Measurements from ENCODE around the gene BSND. TPM values are rescaled to one million over a fixed set of nuclear protein-coding genes. Genes with fewer than 3 reads are reported as not detected.

The BSND gene
- total RNA-seq, 1 donor from 2014 or later = not detected

DNA sequence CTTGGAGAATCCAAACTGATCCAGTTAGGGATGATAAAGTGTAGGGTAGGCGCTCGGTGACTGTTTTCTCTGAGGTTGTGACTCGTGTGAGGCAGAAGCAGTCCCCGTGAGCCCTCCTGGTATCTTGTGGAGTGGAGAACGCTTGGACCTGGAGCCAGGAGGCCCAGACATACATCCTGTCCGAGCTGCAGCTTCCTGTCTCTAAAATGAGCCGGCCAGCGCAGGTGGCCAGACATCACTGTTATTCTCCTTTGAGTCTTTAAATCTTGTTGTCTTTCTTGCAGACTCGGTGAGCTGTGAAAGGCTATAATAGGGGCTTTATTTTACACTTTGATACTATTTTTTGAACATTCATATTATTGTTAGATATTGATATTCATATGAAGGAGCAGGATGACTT lies 52.9 kb downstream of the BSND start:
- no peak for DNase-seq (ENCODE audit: low spot score)
- H3K4me3 Mint-ChIP-seq (ENCODE audit: low read depth) = no peak overlapping the region
- H3K9me3 Mint-ChIP-seq = no peaks in the 10 kb centered on the region
- no peak overlapping the region for H3K27ac Mint-ChIP-seq
- no peaks in the 10 kb centered on the region for H3K36me3 Mint-ChIP-seq (ENCODE audit: low read depth)
- peaks cover 1% of the 10 kb centered on the region for H3K27me3 Mint-ChIP-seq (ENCODE audit: low read depth)
- intact Hi-C loops (cut with micrococcal nuclease) = no loop called here
- H3K4me1 Mint-ChIP-seq (ENCODE audit: low read depth) = no peaks in the 10 kb centered on the region

- H3K9me3 Mint-ChIP-seq = no peaks in the 10 kb centered on the region
- H3K27ac Mint-ChIP-seq = no peak overlapping the region
- no peak overlapping the region for H3K4me3 Mint-ChIP-seq (ENCODE audit: low read depth)
- DNase-seq (ENCODE audit: low spot score) = no peak
- no peaks in the 10 kb centered on the region for H3K4me1 Mint-ChIP-seq (ENCODE audit: low read depth)
- no peaks in the 10 kb centered on the region for H3K27me3 Mint-ChIP-seq (ENCODE audit: low read depth)
- no peaks in the 10 kb centered on the region for H3K36me3 Mint-ChIP-seq (ENCODE audit: low read depth)
- intact Hi-C loops (cut with micrococcal nuclease) = no loop called here
Observed at GRCh38 chr1:55052221-55053142, 53.7 kb downstream of the BSND start.

DNA sequence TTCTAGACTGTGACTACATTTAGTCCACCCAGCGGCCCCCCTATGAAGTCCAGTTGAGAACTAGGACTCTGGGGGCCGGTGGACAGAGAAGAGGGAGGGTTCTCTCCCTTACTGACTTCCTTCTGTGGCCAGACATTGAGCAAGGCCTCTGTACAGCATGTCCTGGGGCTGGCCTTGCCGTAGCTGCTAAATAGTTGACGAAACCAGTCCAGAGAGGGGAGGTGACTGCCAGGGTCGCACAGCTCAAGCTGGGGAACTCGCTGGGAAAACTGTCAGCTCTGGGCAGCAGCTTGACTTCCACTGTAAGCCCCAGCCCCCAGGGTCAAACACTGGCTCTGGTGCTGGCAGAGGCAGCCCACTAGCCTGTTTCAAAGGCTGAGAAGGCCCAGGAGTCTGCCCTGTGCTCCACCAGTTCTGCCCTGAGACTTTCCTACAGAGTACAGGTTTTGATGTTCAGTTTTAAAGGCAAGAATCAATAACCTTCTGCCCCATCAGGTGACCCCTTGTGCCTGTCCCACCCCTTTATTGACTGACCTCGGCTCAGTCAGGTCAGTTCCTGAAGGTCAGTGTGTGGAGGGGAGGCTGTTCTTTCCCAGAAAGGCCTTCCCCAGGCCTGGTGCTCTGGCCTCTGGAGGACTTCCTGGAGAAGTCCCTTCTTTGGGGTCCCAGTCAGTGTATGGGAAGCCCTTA lies 54.7 kb downstream of the BSND start:
- intact Hi-C loops (cut with micrococcal nuclease) = no loop called here
- Mint-ChIP-seq H3K4me3 (ENCODE audit: low read depth) (no peak overlapping the region), H3K9me3 (no peaks in the 10 kb centered on the region), H3K36me3 (ENCODE audit: low read depth) (no peaks in the 10 kb centered on the region), H3K27me3 (ENCODE audit: low read depth) (no peaks in the 10 kb centered on the region), H3K4me1 (ENCODE audit: low read depth) (no peaks in the 10 kb centered on the region), H3K27ac (no peak overlapping the region)
- DNase-seq (ENCODE audit: low spot score) = no peak

DNA sequence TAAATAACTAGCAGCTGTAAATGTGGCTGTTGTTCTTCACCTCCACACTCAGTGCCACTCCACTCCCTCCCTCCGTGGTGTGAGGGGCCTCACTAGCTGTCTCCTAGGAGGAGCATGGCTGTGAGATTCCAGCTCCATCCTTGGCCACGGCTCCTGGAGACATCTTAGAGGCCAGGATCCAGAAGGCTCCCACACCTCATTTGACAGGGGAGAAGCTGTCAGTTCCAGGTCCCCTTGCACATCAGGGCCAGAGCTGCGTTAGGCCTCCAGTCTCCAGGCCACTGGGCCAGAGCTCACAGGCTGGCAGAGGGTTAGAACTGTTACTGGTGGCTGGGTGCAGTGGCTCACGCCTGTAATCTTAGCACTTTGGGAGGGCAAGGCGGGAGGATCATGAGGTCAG lies 55.7 kb downstream of the BSND start:
- Mint-ChIP-seq H3K27ac (no peak overlapping the region), H3K27me3 (ENCODE audit: low read depth) (no peaks in the 10 kb centered on the region)
- DNase-seq (ENCODE audit: low spot score) = no peak

GRCh38 chr1:55055084-55055882 lies 56.5 kb downstream of the BSND start:
- H3K9me3 Mint-ChIP-seq = no peaks in the 10 kb centered on the region
- intact Hi-C loops (cut with micrococcal nuclease) = no loop called here
- no peaks in the 10 kb centered on the region for H3K27me3 Mint-ChIP-seq (ENCODE audit: low read depth)
- no peak for DNase-seq (ENCODE audit: low spot score)
- peaks cover 3% of the 10 kb centered on the region for H3K4me1 Mint-ChIP-seq (ENCODE audit: low read depth)
- H3K27ac Mint-ChIP-seq = no peak overlapping the region
- no peaks in the 10 kb centered on the region for H3K36me3 Mint-ChIP-seq (ENCODE audit: low read depth)
- no peak overlapping the region for H3K4me3 Mint-ChIP-seq (ENCODE audit: low read depth)

More for the DNA sequence above, 55.7 kb downstream of the BSND start:
- no peak overlapping the region for H3K4me3 Mint-ChIP-seq (ENCODE audit: low read depth)
- intact Hi-C loops (cut with micrococcal nuclease) = no loop called here
- no peaks in the 10 kb centered on the region for H3K36me3 Mint-ChIP-seq (ENCODE audit: low read depth)
- no peaks in the 10 kb centered on the region for H3K4me1 Mint-ChIP-seq (ENCODE audit: low read depth)
- H3K9me3 Mint-ChIP-seq = no peaks in the 10 kb centered on the region

GRCh38 chr1:55055951-55056631 lies 57.4 kb downstream of the BSND start:
- no peaks in the 10 kb centered on the region for H3K27me3 Mint-ChIP-seq (ENCODE audit: low read depth)
- no peak for DNase-seq (ENCODE audit: low spot score)
- intact Hi-C loops (cut with micrococcal nuclease) = no loop called here
- H3K4me3 Mint-ChIP-seq (ENCODE audit: low read depth) = no peak overlapping the region
- no peak overlapping the region for H3K27ac Mint-ChIP-seq
- no peaks in the 10 kb centered on the region for H3K36me3 Mint-ChIP-seq (ENCODE audit: low read depth)
- no peaks in the 10 kb centered on the region for H3K9me3 Mint-ChIP-seq
- peaks cover 11% of the 10 kb centered on the region for H3K4me1 Mint-ChIP-seq (ENCODE audit: low read depth)

DNA sequence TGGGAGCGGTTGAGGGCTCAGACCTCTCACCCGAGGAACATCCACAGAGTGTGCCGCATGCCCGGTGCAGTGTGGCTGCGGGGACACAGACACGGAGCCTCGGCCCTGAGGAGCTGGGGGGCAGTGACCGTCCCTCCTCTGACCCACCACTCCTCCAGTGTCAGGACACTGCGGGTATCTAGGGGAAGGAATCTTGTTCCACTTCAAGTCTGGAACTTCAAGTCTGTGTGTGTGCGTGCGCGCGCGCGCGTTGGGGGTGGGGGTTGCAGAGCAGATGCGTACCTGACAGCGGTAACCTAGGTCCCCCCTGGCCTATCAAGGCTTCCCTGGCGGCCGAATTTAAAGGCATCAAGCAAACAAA lies 57.9 kb downstream of the BSND start:
- H3K9me3 Mint-ChIP-seq = no peaks in the 10 kb centered on the region
- H3K27me3 Mint-ChIP-seq (ENCODE audit: low read depth) = no peaks in the 10 kb centered on the region
- H3K4me3 Mint-ChIP-seq (ENCODE audit: low read depth) = no peak overlapping the region
- intact Hi-C loops (cut with micrococcal nuclease) = no loop called here
- H3K27ac Mint-ChIP-seq = no peak overlapping the region
- peaks cover 11% of the 10 kb centered on the region for H3K4me1 Mint-ChIP-seq (ENCODE audit: low read depth)
- DNase-seq (ENCODE audit: low spot score) = no peak
- no peaks in the 10 kb centered on the region for H3K36me3 Mint-ChIP-seq (ENCODE audit: low read depth)

DNA sequence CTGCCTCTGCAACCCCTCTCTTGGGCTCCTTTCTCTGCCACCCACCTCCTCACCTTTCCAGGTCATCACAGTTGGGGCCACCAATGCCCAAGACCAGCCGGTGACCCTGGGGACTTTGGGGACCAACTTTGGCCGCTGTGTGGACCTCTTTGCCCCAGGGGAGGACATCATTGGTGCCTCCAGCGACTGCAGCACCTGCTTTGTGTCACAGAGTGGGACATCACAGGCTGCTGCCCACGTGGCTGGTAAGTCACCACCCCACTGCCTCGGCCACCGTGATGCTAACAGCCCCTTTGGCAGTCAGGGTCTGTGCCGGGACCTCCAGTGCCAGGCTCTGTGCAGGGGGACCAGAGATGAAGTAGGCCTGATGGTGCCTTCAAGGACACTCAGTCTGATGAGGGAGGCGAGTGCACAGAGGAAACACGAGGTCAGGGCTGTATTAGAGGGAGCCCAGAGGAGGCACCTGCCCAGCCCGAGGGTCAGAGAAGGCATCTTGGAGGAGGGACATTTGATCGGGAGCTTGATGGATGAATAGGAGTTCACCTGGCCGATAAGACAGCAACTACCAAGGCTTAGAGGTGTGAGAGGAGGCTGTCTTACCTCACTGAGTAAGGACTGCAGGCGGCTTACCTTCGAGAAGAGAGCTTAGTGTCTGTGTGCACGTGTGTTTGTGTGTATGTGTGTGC lies 58.7 kb downstream of the BSND start:
- no peak overlapping the region for H3K27ac Mint-ChIP-seq
- DNase-seq (ENCODE audit: low spot score) = no peak

DNA sequence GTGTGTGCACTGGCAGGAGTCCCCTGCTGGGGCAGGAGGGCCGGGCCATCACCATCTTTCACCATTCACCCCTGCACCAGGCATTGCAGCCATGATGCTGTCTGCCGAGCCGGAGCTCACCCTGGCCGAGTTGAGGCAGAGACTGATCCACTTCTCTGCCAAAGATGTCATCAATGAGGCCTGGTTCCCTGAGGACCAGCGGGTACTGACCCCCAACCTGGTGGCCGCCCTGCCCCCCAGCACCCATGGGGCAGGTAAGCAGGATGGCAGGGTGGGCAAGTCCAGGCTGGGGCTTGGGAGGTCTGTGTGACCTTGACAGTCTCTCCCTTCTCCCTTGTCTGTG lies 59.2 kb downstream of the BSND start:
- Mint-ChIP-seq H3K4me3 (ENCODE audit: low read depth) (no peak overlapping the region), H3K9me3 (no peaks in the 10 kb centered on the region)

More for the DNA sequence above, 58.7 kb downstream of the BSND start:
- Mint-ChIP-seq H3K36me3 (ENCODE audit: low read depth) (no peaks in the 10 kb centered on the region), H3K4me1 (ENCODE audit: low read depth) (peaks cover 11% of the 10 kb centered on the region), H3K4me3 (ENCODE audit: low read depth) (no peak overlapping the region), H3K27me3 (ENCODE audit: low read depth) (no peaks in the 10 kb centered on the region), H3K9me3 (no peaks in the 10 kb centered on the region)
- intact Hi-C loops (cut with micrococcal nuclease) = no loop called here

DNA sequence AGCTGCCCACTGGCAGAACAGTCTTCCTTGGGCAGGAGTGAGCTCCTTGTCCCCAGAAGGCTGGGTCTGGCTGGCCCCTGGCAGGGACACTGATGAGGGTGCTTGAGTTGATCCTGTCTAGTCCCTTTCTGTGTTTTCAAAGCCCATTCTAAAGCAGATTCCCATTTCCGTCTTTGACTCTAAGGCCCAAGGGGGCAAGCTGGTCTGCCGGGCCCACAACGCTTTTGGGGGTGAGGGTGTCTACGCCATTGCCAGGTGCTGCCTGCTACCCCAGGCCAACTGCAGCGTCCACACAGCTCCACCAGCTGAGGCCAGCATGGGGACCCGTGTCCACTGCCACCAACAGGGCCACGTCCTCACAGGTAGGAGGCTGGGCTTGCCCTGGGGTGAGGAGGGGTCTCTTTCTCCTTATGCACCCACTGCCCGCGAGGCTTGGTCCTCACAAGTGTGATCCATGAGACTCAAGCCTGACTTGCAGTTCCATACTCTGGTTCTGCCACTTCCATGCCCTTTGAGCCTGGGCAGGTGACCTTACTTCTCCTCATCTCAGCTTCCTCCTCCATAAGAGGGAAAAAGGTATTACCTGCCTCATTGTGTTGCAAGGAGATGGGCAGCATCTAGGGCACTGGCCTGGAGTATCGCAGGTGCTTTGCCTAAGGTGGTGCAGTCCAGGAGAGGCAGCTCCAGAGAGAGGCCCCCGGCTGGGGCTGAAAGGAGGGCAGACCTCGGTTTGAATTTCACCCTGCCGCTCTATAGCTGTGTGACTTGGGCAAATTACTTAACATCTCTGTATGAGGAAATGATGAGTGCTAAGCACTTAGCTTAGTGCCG lies 60.8 kb downstream of the BSND start:
- H3K27ac Mint-ChIP-seq = no peak overlapping the region
- H3K9me3 Mint-ChIP-seq = no peaks in the 10 kb centered on the region
- H3K4me3 Mint-ChIP-seq (ENCODE audit: low read depth) = no peak overlapping the region
- no peaks in the 10 kb centered on the region for H3K36me3 Mint-ChIP-seq (ENCODE audit: low read depth)
- no peak for DNase-seq (ENCODE audit: low spot score)
- H3K4me1 Mint-ChIP-seq (ENCODE audit: low read depth) = peaks cover 11% of the 10 kb centered on the region
- H3K27me3 Mint-ChIP-seq (ENCODE audit: low read depth) = no peaks in the 10 kb centered on the region
- intact Hi-C loops (cut with micrococcal nuclease) = no loop called here

More for the DNA sequence above, 59.2 kb downstream of the BSND start:
- Mint-ChIP-seq H3K27me3 (ENCODE audit: low read depth) (no peaks in the 10 kb centered on the region), H3K27ac (no peak overlapping the region), H3K4me1 (ENCODE audit: low read depth) (peaks cover 11% of the 10 kb centered on the region), H3K36me3 (ENCODE audit: low read depth) (no peaks in the 10 kb centered on the region)
- intact Hi-C loops (cut with micrococcal nuclease) = no loop called here
- DNase-seq (ENCODE audit: low spot score) = no peak

DNA sequence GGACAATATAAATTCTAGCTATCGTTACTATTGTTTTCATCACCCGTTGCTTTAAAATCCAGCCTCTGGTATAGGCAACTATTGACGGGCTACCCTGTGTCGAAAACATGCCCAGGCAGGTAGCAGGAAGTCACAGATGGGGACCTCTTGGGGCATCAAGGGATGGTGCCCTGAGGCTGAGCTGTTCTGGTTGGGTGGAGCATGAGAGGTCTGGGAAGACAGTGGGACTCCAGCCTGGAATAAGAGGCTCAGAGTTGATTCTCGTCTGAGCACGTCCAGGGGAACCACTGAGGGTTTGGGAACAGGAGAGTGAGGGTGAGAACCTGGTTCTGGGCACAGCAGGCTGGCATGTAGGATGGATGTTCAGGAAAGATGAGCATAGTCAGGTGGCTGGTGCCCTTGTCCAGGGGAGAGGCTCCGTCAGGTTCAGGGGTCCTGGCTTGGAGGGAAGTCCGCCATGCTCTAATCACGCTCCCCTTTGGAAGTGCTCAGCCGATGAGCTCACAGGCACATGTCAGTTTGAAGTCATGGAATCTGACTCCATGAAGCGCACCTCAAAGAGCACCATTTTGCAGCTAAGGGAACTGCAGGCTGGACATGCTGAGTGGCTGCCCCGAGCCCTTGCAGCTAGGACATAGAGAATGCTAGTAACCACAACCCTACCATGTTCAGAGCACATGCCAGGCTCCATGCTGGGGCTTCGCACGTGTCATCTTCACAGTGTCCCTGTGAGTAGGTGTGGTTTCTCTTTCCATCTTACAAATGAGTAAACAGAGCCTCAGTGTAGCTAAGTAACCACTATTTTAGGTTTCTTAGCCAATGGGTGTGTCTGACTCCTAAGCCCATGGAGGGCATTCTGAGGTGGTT lies 61.6 kb downstream of the BSND start:
- no peak overlapping the region for H3K27ac Mint-ChIP-seq
- no peaks in the 10 kb centered on the region for H3K27me3 Mint-ChIP-seq (ENCODE audit: low read depth)
- intact Hi-C loops (cut with micrococcal nuclease) = no loop called here
- no peaks in the 10 kb centered on the region for H3K36me3 Mint-ChIP-seq (ENCODE audit: low read depth)
- DNase-seq (ENCODE audit: low spot score) = no peak
- H3K4me1 Mint-ChIP-seq (ENCODE audit: low read depth) = peaks cover 11% of the 10 kb centered on the region
- no peaks in the 10 kb centered on the region for H3K9me3 Mint-ChIP-seq
- H3K4me3 Mint-ChIP-seq (ENCODE audit: low read depth) = no peak overlapping the region
